Activated CD4-positive, alpha-beta memory T cell treated with anti-CD3 and anti-CD28 coated beads, Interleukin-2, amount 10 ng/mL, durations not matched to agents 7 days and 5 days (primary cell): Measurements from ENCODE around the gene PHLDB1. TPM values are rescaled to one million over a fixed set of nuclear protein-coding genes. Genes with fewer than 3 reads are reported as not detected.
A peak's percentile ranks its signal among the peaks of the same experiment; 100 is the strongest.
"Not testable (repeated sequence)": the region's sequence is repeated elsewhere in the genome, so short reads cannot be mapped to it uniquely, and the experiment has no call there.

Experiments used
- CTCF ChIA-PET: fragments of 350-600 bp; sonication (Branson Sonifier 250); formaldehyde crosslinking; loops from one replicate; lab custom pipeline; 2021; ENCODE audit warnings: antibody characterized with exemption, inconsistent platforms; lab: Charles Lee
- POLR2A ChIA-PET: fragments of 350-600 bp; sonication (Branson Sonifier 250); formaldehyde crosslinking; loops from one replicate; lab custom pipeline; 2021; ENCODE audit warnings: antibody characterized with exemption; lab: Charles Lee
- DNase-seq: peaks from one replicate; pipeline ENCODE4 v3.0.0-alpha.2; 2020
- H3K27ac Mint-ChIP-seq: one replicate; pipeline ENCODE4 v1.8.0; 2021; ENCODE audit warnings: mild to moderate bottlenecking, mixed read lengths
- H3K27me3 Mint-ChIP-seq: one replicate; pipeline ENCODE4 v1.8.0; 2021; ENCODE audit warnings: mixed read lengths
- H3K36me3 Mint-ChIP-seq: one replicate; pipeline ENCODE4 v1.8.0; 2021; ENCODE audit warnings: low read depth, mixed read lengths
- H3K4me1 Mint-ChIP-seq: one replicate; pipeline ENCODE4 v1.8.0; 2021; ENCODE audit warnings: mixed read lengths
- H3K4me3 Mint-ChIP-seq: one replicate; pipeline ENCODE4 v1.8.0; 2021; ENCODE audit warnings: mild to moderate bottlenecking, mixed read lengths
- H3K9me3 Mint-ChIP-seq: one replicate; pipeline ENCODE4 v1.8.0; 2021; ENCODE audit warnings: mixed read lengths
- total RNA-seq, 2 experiments: library from RNA; stranded (reverse); gene quantifications; one replicate each; pipeline ENCODE4 v1.2.3, GENCODE V29; 2021

Gene PHLDB1
- total RNA-seq, 2 experiments from 2014 or later = 0.53 to 0.63 TPM

DNA sequence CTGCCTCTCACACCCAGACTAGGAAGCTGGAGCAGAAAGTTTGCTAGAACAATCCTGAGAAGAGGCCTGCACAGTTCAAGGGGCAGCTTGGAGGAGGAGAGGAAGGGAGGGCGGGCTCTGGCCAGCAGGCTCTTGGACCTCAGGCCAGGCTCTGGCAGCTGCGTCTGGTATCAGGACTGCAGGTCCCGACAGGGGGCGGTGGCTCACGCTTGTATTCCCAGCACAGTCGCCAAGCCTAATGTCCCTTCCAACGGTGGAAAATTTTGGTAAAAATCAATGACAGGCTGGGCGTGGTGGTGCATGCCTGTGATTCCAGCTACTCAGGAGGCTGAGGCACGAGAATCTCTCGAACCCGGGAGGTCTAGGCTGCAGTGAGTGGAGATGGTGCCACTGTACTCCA lies 71.5 kb downstream of the PHLDB1 start:
- peaks cover 13% of the 10 kb centered on the region for H3K27me3 Mint-ChIP-seq
- H3K27ac Mint-ChIP-seq, H3K36me3 Mint-ChIP-seq, H3K4me1 Mint-ChIP-seq, H3K9me3 Mint-ChIP-seq, H3K4me3 Mint-ChIP-seq, POLR2A ChIA-PET, DNase-seq: not testable (repeated sequence)
- CTCF ChIA-PET = interaction anchor here (0.7 kb wide), 1 partner anchor 19 kb away, joined by 4 read pairs; no protein-coding TSS in a partner anchor

DNA sequence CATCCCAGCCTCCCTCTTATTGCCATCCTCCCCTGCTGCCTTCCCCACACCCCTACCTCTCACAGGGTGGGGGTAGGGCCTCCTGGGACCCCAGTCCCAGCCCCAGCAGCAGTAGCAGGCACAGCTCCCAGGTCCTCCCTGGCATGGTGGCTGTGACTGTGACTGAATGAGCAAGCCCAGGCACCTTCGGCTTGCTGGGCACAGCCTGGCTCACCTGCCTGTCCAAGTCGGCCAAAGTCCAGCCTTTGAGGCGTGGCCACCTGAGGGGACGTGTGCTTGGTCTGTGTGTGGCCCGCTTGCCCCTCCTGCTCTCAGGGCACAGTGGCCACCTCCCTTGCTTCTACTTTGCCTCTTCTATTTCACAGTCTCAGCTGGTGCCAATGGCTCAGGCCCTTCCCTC lies 72.1 kb downstream of the PHLDB1 start, which contains the start of gene TREH:
TREH (minus strand) TSS at position 168 of the 400 bp plus-strand sequence; CDS start at position 145, 23 bp downstream.
- Mint-ChIP-seq H3K9me3 (peaks cover 9% of the 10 kb centered on the region), H3K4me3 (no peak within 1 kb of the TSS), H3K27ac (no peak within 1 kb of the TSS), H3K36me3 (peaks cover 4% of the 10 kb centered on the region), H3K4me1 (no peaks in the 10 kb centered on the region), H3K27me3 (peaks cover 13% of the 10 kb centered on the region)
- CTCF ChIA-PET = interaction anchor here (0.7 kb wide), 2 partner anchors 19 to 218 kb away, joined by 3 to 4 read pairs; no protein-coding TSS in a partner anchor
- DNase-seq = no peak
- POLR2A ChIA-PET = no interaction called here

GRCh38 chr11:118682372-118682771 lies 75.0 kb downstream of the PHLDB1 start:
- DNase-seq = no peak
- Mint-ChIP-seq H3K27ac (no peak overlapping the region), H3K4me3 (no peak overlapping the region), H3K4me1 (no peaks in the 10 kb centered on the region), H3K9me3 (no peaks in the 10 kb centered on the region), H3K27me3 (peaks cover 30% of the 10 kb centered on the region), H3K36me3 (no peaks in the 10 kb centered on the region)
- CTCF ChIA-PET = no interaction called here
- POLR2A ChIA-PET = no interaction called here

GRCh38 chr11:118682939-118683338 lies 75.5 kb downstream of the PHLDB1 start:
- H3K27ac Mint-ChIP-seq, CTCF ChIA-PET, DNase-seq, H3K4me3 Mint-ChIP-seq, H3K4me1 Mint-ChIP-seq, POLR2A ChIA-PET, H3K9me3 Mint-ChIP-seq, H3K36me3 Mint-ChIP-seq: not testable (repeated sequence)
- H3K27me3 Mint-ChIP-seq = peaks cover 30% of the 10 kb centered on the region

DNA sequence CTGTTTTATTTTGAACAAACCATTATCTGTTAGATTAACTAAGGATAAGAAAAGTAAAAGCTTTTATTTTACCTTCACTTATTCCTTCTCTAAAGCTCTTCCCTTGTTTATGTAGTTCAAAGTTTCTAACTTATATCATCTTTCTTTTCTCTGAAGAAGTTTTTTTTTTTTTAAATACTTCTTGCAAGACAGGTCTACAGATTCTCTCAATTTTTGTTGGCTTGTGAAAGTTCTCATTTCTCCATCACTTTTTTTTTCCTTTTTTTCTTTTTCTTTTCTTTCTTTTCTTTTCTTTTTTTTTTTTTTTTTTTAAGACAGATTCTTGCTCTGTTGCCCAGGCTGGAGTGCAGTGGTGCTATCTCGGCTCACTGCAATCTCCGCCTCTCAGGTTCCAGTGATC lies 76.8 kb downstream of the PHLDB1 start:
- no peaks in the 10 kb centered on the region for H3K36me3 Mint-ChIP-seq
- peaks cover 34% of the 10 kb centered on the region for H3K27me3 Mint-ChIP-seq
- no peak overlapping the region for H3K27ac Mint-ChIP-seq
- H3K4me1 Mint-ChIP-seq = peaks cover 6% of the 10 kb centered on the region
- no peak overlapping the region for H3K4me3 Mint-ChIP-seq
- ChIA-PET CTCF (interaction anchor here (0.6 to 1.5 kb wide), 2 partner anchors 105 to 246 kb away, joined by 3 read pairs; no protein-coding TSS in a partner anchor), POLR2A (no interaction called here)
- no peaks in the 10 kb centered on the region for H3K9me3 Mint-ChIP-seq
- DNase-seq = no peak

DNA sequence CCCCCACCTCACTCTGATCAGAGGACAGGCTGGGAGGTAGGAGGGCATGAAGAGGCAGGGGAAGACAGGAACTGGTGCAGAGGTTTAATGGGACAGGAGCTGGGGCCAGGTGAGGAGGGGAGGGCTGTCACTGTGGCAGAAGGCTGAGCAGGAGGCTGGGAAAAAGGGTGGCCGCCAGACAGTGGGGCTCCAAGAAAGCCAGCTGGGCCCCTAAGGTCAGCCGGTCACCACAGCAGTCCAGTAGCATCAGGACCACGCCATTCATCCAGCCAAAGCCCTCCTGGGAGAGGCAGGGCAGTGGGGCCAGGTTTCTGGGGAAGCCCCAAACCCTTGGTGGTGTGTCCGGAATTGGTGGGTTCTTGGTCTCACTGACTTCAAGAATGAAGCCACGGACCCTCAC lies 80.5 kb downstream of the PHLDB1 start:
- CTCF ChIA-PET = no interaction called here

GRCh38 chr11:118688339-118688738 lies 80.9 kb downstream of the PHLDB1 start:
- CTCF ChIA-PET, DNase-seq, H3K36me3 Mint-ChIP-seq, H3K4me3 Mint-ChIP-seq, H3K9me3 Mint-ChIP-seq, H3K27ac Mint-ChIP-seq: not testable (repeated sequence)
- Mint-ChIP-seq H3K4me1 (peaks cover 41% of the 10 kb centered on the region), H3K27me3 (peaks cover 26% of the 10 kb centered on the region)
- POLR2A ChIA-PET = interaction anchor here (0.8 to 1.3 kb wide), 2 partner anchors 17 to 104 kb away, joined by 3 read pairs; no protein-coding TSS in a partner anchor

More for the DNA sequence above, 80.5 kb downstream of the PHLDB1 start:
- no peaks in the 10 kb centered on the region for H3K9me3 Mint-ChIP-seq
- peaks cover 37% of the 10 kb centered on the region for H3K4me1 Mint-ChIP-seq
- H3K4me3 Mint-ChIP-seq = no peak overlapping the region
- DNase-seq = no peak
- peaks cover 28% of the 10 kb centered on the region for H3K27me3 Mint-ChIP-seq
- H3K36me3 Mint-ChIP-seq = no peaks in the 10 kb centered on the region
- POLR2A ChIA-PET = no interaction called here
- H3K27ac Mint-ChIP-seq = no peak overlapping the region

DNA sequence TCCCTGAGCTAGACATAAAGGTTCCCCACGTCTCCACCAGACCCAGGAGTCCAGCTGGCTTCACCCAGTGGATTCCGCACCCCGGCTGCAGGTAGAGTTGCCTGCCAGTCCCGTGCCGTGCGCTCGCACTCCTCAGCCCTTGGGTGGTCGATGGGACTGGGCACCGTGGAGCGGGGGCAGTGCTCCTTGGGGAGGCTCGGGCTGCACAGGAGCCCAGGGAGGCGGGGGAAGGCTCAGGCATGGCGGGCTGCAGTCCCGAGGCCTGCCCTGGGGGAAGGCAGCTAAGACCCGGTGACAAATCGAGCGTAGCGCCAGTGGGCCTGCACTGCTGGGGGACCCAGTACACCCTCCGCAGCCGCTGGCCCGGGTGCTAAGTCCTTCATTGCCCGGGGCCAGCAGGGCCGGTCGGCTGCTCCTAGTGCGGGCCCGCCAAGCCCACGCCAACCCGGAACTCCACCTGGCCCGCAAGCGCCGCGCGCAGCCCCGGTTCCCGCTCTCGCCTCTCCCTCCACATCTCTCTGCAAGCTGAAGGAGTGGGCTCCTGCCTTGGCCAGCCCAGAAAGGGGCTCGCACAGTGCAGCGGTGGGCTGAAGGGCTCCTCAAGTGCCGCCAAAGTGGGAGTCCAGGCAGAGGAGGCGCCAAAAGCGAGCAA lies 81.6 kb downstream of the PHLDB1 start:
- no peak for DNase-seq
- no peaks in the 10 kb centered on the region for H3K36me3 Mint-ChIP-seq
- ChIA-PET CTCF (interaction anchor here (0.8 to 3.0 kb wide), 20 partner anchors 13 to 241 kb away, joined by 3 to 18 read pairs (median 4); partner anchors contain the start of gene CXCR5), POLR2A (interaction anchor here (0.8 to 1.3 kb wide), 3 partner anchors 16 to 241 kb away, joined by 3 to 5 read pairs (median 3); no protein-coding TSS in a partner anchor)
- peaks cover 42% of the 10 kb centered on the region for H3K4me1 Mint-ChIP-seq
- H3K4me3 Mint-ChIP-seq = no peak overlapping the region
- H3K27me3 Mint-ChIP-seq = peaks cover 24% of the 10 kb centered on the region
- no peaks in the 10 kb centered on the region for H3K9me3 Mint-ChIP-seq
- no peak overlapping the region for H3K27ac Mint-ChIP-seq

DNA sequence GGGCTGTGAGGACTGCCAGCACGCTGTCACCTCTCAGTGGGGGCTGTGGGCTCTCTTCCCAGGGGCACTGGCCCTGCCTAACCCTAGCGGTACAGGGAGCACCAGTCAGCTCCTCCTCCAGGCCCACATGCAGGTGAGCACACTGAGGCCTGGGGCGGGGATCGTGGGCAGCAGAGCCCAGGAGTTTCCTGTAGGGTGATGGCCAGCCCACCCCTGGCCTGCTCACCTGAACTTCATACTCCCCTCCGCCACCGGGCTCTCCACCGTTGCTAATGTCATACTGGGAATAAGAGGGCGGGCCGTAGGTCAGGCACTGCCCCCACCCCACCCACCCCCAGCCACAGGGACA lies 82.1 kb downstream of the PHLDB1 start:
- H3K36me3 Mint-ChIP-seq = no peaks in the 10 kb centered on the region
- no peak for DNase-seq
- no peaks in the 10 kb centered on the region for H3K9me3 Mint-ChIP-seq
- ChIA-PET CTCF (interaction anchor here (0.6 to 3.0 kb wide), 47 partner anchors 8 to 359 kb away, joined by 3 to 18 read pairs (median 4); partner anchors contain the start of genes CXCR5 and DDX6), POLR2A (interaction anchor here (0.8 to 1.3 kb wide), 5 partner anchors 16 to 290 kb away, joined by 3 to 5 read pairs (median 3); no protein-coding TSS in a partner anchor)
- no peak overlapping the region for H3K4me3 Mint-ChIP-seq
- H3K27me3 Mint-ChIP-seq = peaks cover 24% of the 10 kb centered on the region
- H3K27ac Mint-ChIP-seq = no peak overlapping the region
- H3K4me1 Mint-ChIP-seq = peaks cover 42% of the 10 kb centered on the region

DNA sequence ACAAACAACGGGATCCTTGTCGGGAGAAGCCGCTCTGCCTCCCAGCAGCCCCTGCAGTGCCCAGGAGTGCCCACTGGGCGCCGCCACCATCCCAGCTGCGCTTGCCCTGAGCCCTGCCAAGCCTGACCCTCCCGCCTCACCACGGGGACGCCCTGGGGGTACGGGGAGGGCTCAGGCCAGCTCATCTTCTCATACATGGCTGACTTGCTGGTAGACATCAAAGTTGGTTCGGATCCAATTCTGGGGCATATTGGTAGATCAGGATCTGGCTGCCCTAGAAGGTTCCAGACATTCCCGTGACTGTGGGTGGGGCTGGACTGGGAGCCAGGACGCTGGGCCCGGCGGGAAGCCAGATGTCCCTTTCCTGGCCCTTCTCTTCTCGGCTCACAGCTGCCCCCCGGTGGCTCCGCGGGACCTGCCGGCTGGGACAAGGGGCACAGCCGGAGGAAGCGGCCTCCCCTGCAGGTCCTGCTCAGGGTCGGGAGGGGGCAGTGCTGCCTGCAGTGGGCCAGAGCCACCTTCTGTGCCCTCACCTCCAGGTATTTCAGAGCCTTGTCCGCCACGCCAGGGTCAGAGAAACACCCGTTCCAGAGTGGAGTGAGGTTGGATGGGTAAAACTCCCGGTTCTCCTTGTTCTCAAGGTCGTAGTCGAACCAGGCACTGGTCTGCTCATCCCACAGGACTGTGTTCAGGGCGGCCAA lies 82.6 kb downstream of the PHLDB1 start:
- H3K9me3 Mint-ChIP-seq = no peaks in the 10 kb centered on the region
- ChIA-PET POLR2A (interaction anchor here (0.8 to 1.2 kb wide), 4 partner anchors 15 to 291 kb away, joined by 3 to 5 read pairs (median 4); no protein-coding TSS in a partner anchor), CTCF (interaction anchor here (0.6 to 3.0 kb wide), 48 partner anchors 9 to 358 kb away, joined by 3 to 18 read pairs (median 4); partner anchors contain the start of genes CXCR5, DDX6 and UPK2)
- H3K4me1 Mint-ChIP-seq = peaks cover 42% of the 10 kb centered on the region
- H3K4me3 Mint-ChIP-seq = peak overlapping the region; percentile 55
- DNase-seq = peak; percentile 88
- no peak overlapping the region for H3K27ac Mint-ChIP-seq
- H3K36me3 Mint-ChIP-seq = no peaks in the 10 kb centered on the region
- H3K27me3 Mint-ChIP-seq = peaks cover 20% of the 10 kb centered on the region

GRCh38 chr11:118690553-118691304 lies 83.3 kb downstream of the PHLDB1 start:
- Mint-ChIP-seq H3K4me1 (peaks cover 45% of the 10 kb centered on the region), H3K27ac (peak overlapping the region; percentile 10), H3K4me3 (no peak overlapping the region), H3K36me3 (no peaks in the 10 kb centered on the region), H3K9me3 (no peaks in the 10 kb centered on the region), H3K27me3 (peaks cover 13% of the 10 kb centered on the region)
- CTCF ChIA-PET = interaction anchor here (0.6 to 3.0 kb wide), 25 partner anchors 14 to 266 kb away, joined by 3 to 18 read pairs (median 4); partner anchors contain the start of genes CXCR5, DDX6 and UPK2
- POLR2A ChIA-PET = interaction anchor here (1.0 to 1.2 kb wide), 2 partner anchors 99 to 292 kb away, joined by 3 to 4 read pairs; no protein-coding TSS in a partner anchor
- DNase-seq = no peak
